Activated naive CD4-positive, alpha-beta T cell treated with anti-CD3 and anti-CD28 coated beads, Interleukin-2, amount 10 ng/mL, durations not matched to agents 7 days and 5 days (primary cell): ENCODE measurements around the gene ATP1A2.
"Not testable (repeated sequence)": the region's sequence is repeated elsewhere in the genome, so short reads cannot be mapped to it uniquely, and the experiment has no call there.

Source experiments
- CTCF ChIA-PET: fragments of 350-600 bp; sonication (Branson Sonifier 250); formaldehyde crosslinking; loops from one replicate; lab custom pipeline; 2021; ENCODE audit warnings: antibody characterized with exemption; lab: Charles Lee
- DNase-seq: peaks from one replicate; pipeline ENCODE4 v3.0.0-alpha.2; 2020
- H3K27ac Mint-ChIP-seq: one replicate; pipeline ENCODE4 v1.8.0; 2021; ENCODE audit warnings: mild to moderate bottlenecking, moderate library complexity, mixed read lengths
- H3K27me3 Mint-ChIP-seq: one replicate; pipeline ENCODE4 v1.8.0; 2021; ENCODE audit warnings: mild to moderate bottlenecking, mixed read lengths
- H3K36me3 Mint-ChIP-seq: one replicate; pipeline ENCODE4 v1.8.0; 2021; ENCODE audit warnings: mixed read lengths
- H3K4me1 Mint-ChIP-seq: one replicate; pipeline ENCODE4 v1.8.0; 2021; ENCODE audit warnings: mixed read lengths
- H3K4me3 Mint-ChIP-seq: one replicate; pipeline ENCODE4 v1.8.0; 2021; ENCODE audit warnings: mild to moderate bottlenecking, moderate library complexity, mixed read lengths
- H3K9me3 Mint-ChIP-seq: one replicate; pipeline ENCODE4 v1.8.0; 2021; ENCODE audit warnings: mixed read lengths

ATP1A2 gene

GRCh38 chr1:160101037-160101716, 14.4 kb upstream of the ATP1A2 start:
- CTCF ChIA-PET = interaction anchor here (0.7 to 5.6 kb wide), 31 partner anchors 9 to 315 kb away, joined by 3 to 64 read pairs (median 4); partner anchors contain the start of gene KCNJ9
- peaks cover 7% of the 10 kb centered on the region for H3K36me3 Mint-ChIP-seq
- peak; percentile 76 for DNase-seq
- H3K4me1 Mint-ChIP-seq = peaks cover 44% of the 10 kb centered on the region
- H3K27ac Mint-ChIP-seq = peak overlapping the region; percentile 58
- H3K9me3 Mint-ChIP-seq = no peaks in the 10 kb centered on the region
- H3K4me3 Mint-ChIP-seq = no peak overlapping the region
- peaks cover 16% of the 10 kb centered on the region for H3K27me3 Mint-ChIP-seq

GRCh38 chr1:160101717-160102522, 13.6 kb upstream of the ATP1A2 start:
- no peaks in the 10 kb centered on the region for H3K9me3 Mint-ChIP-seq
- peaks cover 21% of the 10 kb centered on the region for H3K27me3 Mint-ChIP-seq
- CTCF ChIA-PET = interaction anchor here (0.6 to 5.6 kb wide), 30 partner anchors 8 to 1200 kb away, joined by 3 to 64 read pairs (median 4); partner anchors contain the start of gene KCNJ9
- H3K4me3 Mint-ChIP-seq = no peak overlapping the region
- peaks cover 36% of the 10 kb centered on the region for H3K4me1 Mint-ChIP-seq
- no peak overlapping the region for H3K27ac Mint-ChIP-seq
- peaks cover 7% of the 10 kb centered on the region for H3K36me3 Mint-ChIP-seq
- DNase-seq = no peak

- Mint-ChIP-seq H3K9me3 (no peaks in the 10 kb centered on the region), H3K27me3 (peaks cover 25% of the 10 kb centered on the region), H3K4me3 (no peak overlapping the region), H3K36me3 (no peaks in the 10 kb centered on the region), H3K27ac (no peak overlapping the region), H3K4me1 (peaks cover 29% of the 10 kb centered on the region)
- CTCF ChIA-PET = interaction anchor here (0.6 to 5.6 kb wide), 9 partner anchors 18 to 273 kb away, joined by 3 to 64 read pairs (median 5); no protein-coding TSS in a partner anchor
- no peak for DNase-seq
These were observed 11.7 kb upstream of the ATP1A2 start for GRCh38 chr1:160103658-160104408.

- Mint-ChIP-seq H3K9me3 (no peaks in the 10 kb centered on the region), H3K27ac (no peak overlapping the region), H3K36me3 (no peaks in the 10 kb centered on the region), H3K4me3 (no peak overlapping the region), H3K4me1 (peaks cover 22% of the 10 kb centered on the region), H3K27me3 (peaks cover 29% of the 10 kb centered on the region)
- DNase-seq = no peak
- CTCF ChIA-PET = interaction anchor here (0.9 to 5.6 kb wide), 9 partner anchors 19 to 274 kb away, joined by 3 to 64 read pairs (median 7); no protein-coding TSS in a partner anchor
These were observed 11.1 kb upstream of the ATP1A2 start for GRCh38 chr1:160104486-160104885.

GRCh38 chr1:160105155-160105554, 10.4 kb upstream of the ATP1A2 start:
- no peaks in the 10 kb centered on the region for H3K9me3 Mint-ChIP-seq
- H3K27me3 Mint-ChIP-seq = peaks cover 35% of the 10 kb centered on the region
- CTCF ChIA-PET = interaction anchor here (0.6 to 5.6 kb wide), 9 partner anchors 14 to 274 kb away, joined by 3 to 64 read pairs (median 7); no protein-coding TSS in a partner anchor
- H3K4me1 Mint-ChIP-seq = peaks cover 17% of the 10 kb centered on the region
- no peaks in the 10 kb centered on the region for H3K36me3 Mint-ChIP-seq
- no peak for DNase-seq
- H3K4me3 Mint-ChIP-seq = no peak overlapping the region
- H3K27ac Mint-ChIP-seq = no peak overlapping the region

- no peak overlapping the region for H3K4me3 Mint-ChIP-seq
- no peak overlapping the region for H3K27ac Mint-ChIP-seq
- no peaks in the 10 kb centered on the region for H3K36me3 Mint-ChIP-seq
- no peaks in the 10 kb centered on the region for H3K9me3 Mint-ChIP-seq
- no peaks in the 10 kb centered on the region for H3K4me1 Mint-ChIP-seq
- CTCF ChIA-PET = interaction anchor here (2.3 to 3.8 kb wide), 3 partner anchors 22 to 184 kb away, joined by 9 to 19 read pairs (median 16); no protein-coding TSS in a partner anchor
- peaks cover 44% of the 10 kb centered on the region for H3K27me3 Mint-ChIP-seq
- no peak for DNase-seq
These were observed 8.0 kb upstream of the ATP1A2 start for GRCh38 chr1:160107512-160107911.

GRCh38 chr1:160108888-160109662, 6.5 kb upstream of the ATP1A2 start:
- DNase-seq = peak; percentile 59
- H3K9me3 Mint-ChIP-seq = no peaks in the 10 kb centered on the region
- H3K36me3 Mint-ChIP-seq = no peaks in the 10 kb centered on the region
- CTCF ChIA-PET = interaction anchor here (0.6 to 3.5 kb wide), 12 partner anchors 8 to 270 kb away, joined by 3 to 16 read pairs (median 4); no protein-coding TSS in a partner anchor
- H3K4me1 Mint-ChIP-seq = no peaks in the 10 kb centered on the region
- H3K27me3 Mint-ChIP-seq = peaks cover 49% of the 10 kb centered on the region
- H3K4me3 Mint-ChIP-seq = no peak overlapping the region
- H3K27ac Mint-ChIP-seq = peak overlapping the region; percentile 43

GRCh38 chr1:160109686-160110085, 5.9 kb upstream of the ATP1A2 start:
- H3K36me3 Mint-ChIP-seq = no peaks in the 10 kb centered on the region
- DNase-seq = no peak
- no peak overlapping the region for H3K27ac Mint-ChIP-seq
- H3K27me3 Mint-ChIP-seq = peaks cover 50% of the 10 kb centered on the region
- CTCF ChIA-PET = interaction anchor here (0.6 to 3.5 kb wide), 10 partner anchors 9 to 269 kb away, joined by 3 to 16 read pairs (median 4); no protein-coding TSS in a partner anchor
- no peaks in the 10 kb centered on the region for H3K9me3 Mint-ChIP-seq
- H3K4me1 Mint-ChIP-seq = no peaks in the 10 kb centered on the region
- H3K4me3 Mint-ChIP-seq = no peak overlapping the region

- CTCF ChIA-PET = interaction anchor here (1.0 to 1.2 kb wide), 2 partner anchors 15 to 266 kb away, joined by 3 read pairs; no protein-coding TSS in a partner anchor
- H3K27me3 Mint-ChIP-seq = peaks cover 61% of the 10 kb centered on the region
- not testable (repeated sequence) for H3K27ac Mint-ChIP-seq
These were observed 4.1 kb upstream of the ATP1A2 start for GRCh38 chr1:160111462-160111861.

GRCh38 chr1:160112357-160112756, 3.2 kb upstream of the ATP1A2 start:
- H3K9me3 Mint-ChIP-seq = no peaks in the 10 kb centered on the region

More at GRCh38 chr1:160111462-160111861, 4.1 kb upstream of the ATP1A2 start:
- H3K9me3 Mint-ChIP-seq, H3K4me3 Mint-ChIP-seq, H3K4me1 Mint-ChIP-seq, DNase-seq, H3K36me3 Mint-ChIP-seq: not testable (repeated sequence)

GRCh38 chr1:160113407-160113806, 2.2 kb upstream of the ATP1A2 start:
- CTCF ChIA-PET = no interaction called here
- Mint-ChIP-seq H3K27ac (no peak overlapping the region), H3K27me3 (peaks cover 74% of the 10 kb centered on the region), H3K9me3 (no peaks in the 10 kb centered on the region), H3K4me1 (no peaks in the 10 kb centered on the region), H3K36me3 (no peaks in the 10 kb centered on the region), H3K4me3 (no peak overlapping the region)
- no peak for DNase-seq

More at GRCh38 chr1:160112357-160112756, 3.2 kb upstream of the ATP1A2 start:
- H3K36me3 Mint-ChIP-seq = no peaks in the 10 kb centered on the region
- no peak overlapping the region for H3K4me3 Mint-ChIP-seq
- DNase-seq = no peak
- H3K27me3 Mint-ChIP-seq = peaks cover 64% of the 10 kb centered on the region
- CTCF ChIA-PET = no interaction called here
- no peaks in the 10 kb centered on the region for H3K4me1 Mint-ChIP-seq
- no peak overlapping the region for H3K27ac Mint-ChIP-seq

GRCh38 chr1:160114085-160114484, 1.5 kb upstream of the ATP1A2 start:
- Mint-ChIP-seq H3K27ac (no peak overlapping the region), H3K27me3 (peaks cover 72% of the 10 kb centered on the region), H3K4me3 (no peak overlapping the region), H3K9me3 (no peaks in the 10 kb centered on the region), H3K36me3 (no peaks in the 10 kb centered on the region), H3K4me1 (no peaks in the 10 kb centered on the region)
- DNase-seq = no peak
- CTCF ChIA-PET = interaction anchor here (1.2 kb wide), 1 partner anchor 35 kb away, joined by 3 read pairs; no protein-coding TSS in a partner anchor
